HEK293 (cell line): ENCODE measurements around the gene CLIC5.

Experiments
- KLF8 ChIP-seq: fragments of 450-650 bp; formaldehyde crosslinking; IDR thresholded peaks from 2 replicates; pipeline ENCODE4 v1.5.1; 2016; ENCODE audit warnings: missing biosample characterization, missing genetic modification characterization
- YY1 ChIP-seq: fragments of 450-650 bp; formaldehyde crosslinking; IDR thresholded peaks from 2 replicates; pipeline ENCODE4 v1.5.1; 2018; ENCODE audit warnings: missing biosample characterization, missing genetic modification characterization
- ZBTB8A ChIP-seq: fragments of 450-650 bp; formaldehyde crosslinking; IDR thresholded peaks from 2 replicates; pipeline ENCODE4 v1.5.1; 2016; ENCODE audit warnings: missing biosample characterization, missing genetic modification characterization
- ZIC2 ChIP-seq: fragments of 450-650 bp; formaldehyde crosslinking; IDR thresholded peaks from 2 replicates; pipeline ENCODE4 v1.5.1; 2016; ENCODE audit warnings: missing biosample characterization, missing genetic modification characterization
- ZNF311 ChIP-seq: fragments of 450-650 bp; formaldehyde crosslinking; IDR thresholded peaks from 2 replicates; pipeline ENCODE4 v1.5.1; 2017; ENCODE audit warnings: missing biosample characterization, missing genetic modification characterization, borderline replicate concordance
- ZNF549 ChIP-seq: fragments of 450-650 bp; IDR thresholded peaks from 2 replicates; pipeline ENCODE4 v1.5.1; 2018; ENCODE audit warnings: missing biosample characterization, missing genetic modification characterization, mild to moderate bottlenecking, inconsistent platforms, moderate library complexity
- TF ChIP-seq, protein P1 (sequence below): fragments of 450-650 bp; formaldehyde crosslinking; IDR thresholded peaks from 2 replicates; pipeline ENCODE4 v1.5.1; 2016; ENCODE audit warnings: missing biosample characterization, missing genetic modification characterization
- TF ChIP-seq, protein P2 (sequence below): fragments of 450-650 bp; formaldehyde crosslinking; IDR thresholded peaks from 2 replicates; pipeline ENCODE4 v1.5.1; 2016; ENCODE audit warnings: missing biosample characterization, missing genetic modification characterization
- TF ChIP-seq, protein P3 (sequence below): fragments of 450-650 bp; formaldehyde crosslinking; IDR thresholded peaks from 2 replicates; pipeline ENCODE4 v1.5.1; 2017; ENCODE audit warnings: missing biosample characterization, missing genetic modification characterization

DNA sequence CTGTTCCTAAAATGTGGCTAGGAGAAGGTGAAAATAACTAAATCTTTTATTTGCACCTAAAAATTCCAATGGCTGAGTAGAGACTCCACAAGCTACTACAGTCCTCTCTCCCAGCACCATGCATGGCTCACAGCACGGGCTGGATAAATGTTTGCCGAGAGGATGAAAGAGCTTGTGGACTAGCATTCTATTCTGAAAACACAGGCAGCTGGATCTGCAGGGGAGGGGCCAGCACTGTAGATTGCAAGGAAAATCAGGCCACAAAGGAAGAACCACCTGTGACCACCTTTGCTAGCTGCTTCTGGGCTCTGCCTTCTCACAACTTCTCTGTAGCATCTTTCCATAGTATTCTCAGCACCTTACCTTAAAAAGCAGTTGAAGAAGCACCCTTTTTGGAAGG is 46.6 kb downstream of the CLIC5 start:
- TF ChIP-seq, protein P1, sequence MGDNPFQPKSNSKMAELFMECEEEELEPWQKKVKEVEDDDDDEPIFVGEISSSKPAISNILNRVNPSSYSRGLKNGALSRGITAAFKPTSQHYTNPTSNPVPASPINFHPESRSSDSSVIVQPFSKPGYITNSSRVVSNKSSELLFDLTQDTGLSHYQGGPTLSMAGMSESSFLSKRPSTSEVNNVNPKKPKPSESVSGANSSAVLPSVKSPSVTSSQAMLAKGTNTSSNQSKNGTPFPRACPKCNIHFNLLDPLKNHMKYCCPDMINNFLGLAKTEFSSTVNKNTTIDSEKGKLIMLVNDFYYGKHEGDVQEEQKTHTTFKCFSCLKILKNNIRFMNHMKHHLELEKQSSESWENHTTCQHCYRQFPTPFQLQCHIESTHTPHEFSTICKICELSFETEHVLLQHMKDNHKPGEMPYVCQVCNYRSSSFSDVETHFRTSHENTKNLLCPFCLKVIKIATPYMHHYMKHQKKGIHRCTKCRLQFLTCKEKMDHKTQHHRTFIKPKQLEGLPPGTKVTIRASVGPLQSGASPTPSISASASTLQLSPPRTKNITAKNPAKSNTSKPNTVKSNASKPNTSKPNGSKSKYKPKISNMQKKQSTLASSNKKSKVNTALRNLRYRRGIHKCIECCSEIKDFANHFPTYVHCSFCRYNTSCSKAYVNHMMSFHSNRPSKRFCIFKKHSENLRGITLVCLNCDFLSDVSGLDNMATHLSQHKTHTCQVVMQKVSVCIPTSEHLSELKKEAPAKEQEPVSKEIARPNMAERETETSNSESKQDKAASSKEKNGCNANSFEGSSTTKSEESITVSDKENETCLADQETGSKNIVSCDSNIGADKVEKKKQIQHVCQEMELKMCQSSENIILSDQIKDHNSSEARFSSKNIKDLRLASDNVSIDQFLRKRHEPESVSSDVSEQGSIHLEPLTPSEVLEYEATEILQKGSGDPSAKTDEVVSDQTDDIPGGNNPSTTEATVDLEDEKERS (tag by site-specific recombination) = no peak
- TF ChIP-seq, protein P2, sequence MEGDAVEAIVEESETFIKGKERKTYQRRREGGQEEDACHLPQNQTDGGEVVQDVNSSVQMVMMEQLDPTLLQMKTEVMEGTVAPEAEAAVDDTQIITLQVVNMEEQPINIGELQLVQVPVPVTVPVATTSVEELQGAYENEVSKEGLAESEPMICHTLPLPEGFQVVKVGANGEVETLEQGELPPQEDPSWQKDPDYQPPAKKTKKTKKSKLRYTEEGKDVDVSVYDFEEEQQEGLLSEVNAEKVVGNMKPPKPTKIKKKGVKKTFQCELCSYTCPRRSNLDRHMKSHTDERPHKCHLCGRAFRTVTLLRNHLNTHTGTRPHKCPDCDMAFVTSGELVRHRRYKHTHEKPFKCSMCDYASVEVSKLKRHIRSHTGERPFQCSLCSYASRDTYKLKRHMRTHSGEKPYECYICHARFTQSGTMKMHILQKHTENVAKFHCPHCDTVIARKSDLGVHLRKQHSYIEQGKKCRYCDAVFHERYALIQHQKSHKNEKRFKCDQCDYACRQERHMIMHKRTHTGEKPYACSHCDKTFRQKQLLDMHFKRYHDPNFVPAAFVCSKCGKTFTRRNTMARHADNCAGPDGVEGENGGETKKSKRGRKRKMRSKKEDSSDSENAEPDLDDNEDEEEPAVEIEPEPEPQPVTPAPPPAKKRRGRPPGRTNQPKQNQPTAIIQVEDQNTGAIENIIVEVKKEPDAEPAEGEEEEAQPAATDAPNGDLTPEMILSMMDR (tag by site-specific recombination) = no peak
- TF ChIP-seq YY1 (tag by site-specific recombination) = no peak
- TF ChIP-seq, protein P3, sequence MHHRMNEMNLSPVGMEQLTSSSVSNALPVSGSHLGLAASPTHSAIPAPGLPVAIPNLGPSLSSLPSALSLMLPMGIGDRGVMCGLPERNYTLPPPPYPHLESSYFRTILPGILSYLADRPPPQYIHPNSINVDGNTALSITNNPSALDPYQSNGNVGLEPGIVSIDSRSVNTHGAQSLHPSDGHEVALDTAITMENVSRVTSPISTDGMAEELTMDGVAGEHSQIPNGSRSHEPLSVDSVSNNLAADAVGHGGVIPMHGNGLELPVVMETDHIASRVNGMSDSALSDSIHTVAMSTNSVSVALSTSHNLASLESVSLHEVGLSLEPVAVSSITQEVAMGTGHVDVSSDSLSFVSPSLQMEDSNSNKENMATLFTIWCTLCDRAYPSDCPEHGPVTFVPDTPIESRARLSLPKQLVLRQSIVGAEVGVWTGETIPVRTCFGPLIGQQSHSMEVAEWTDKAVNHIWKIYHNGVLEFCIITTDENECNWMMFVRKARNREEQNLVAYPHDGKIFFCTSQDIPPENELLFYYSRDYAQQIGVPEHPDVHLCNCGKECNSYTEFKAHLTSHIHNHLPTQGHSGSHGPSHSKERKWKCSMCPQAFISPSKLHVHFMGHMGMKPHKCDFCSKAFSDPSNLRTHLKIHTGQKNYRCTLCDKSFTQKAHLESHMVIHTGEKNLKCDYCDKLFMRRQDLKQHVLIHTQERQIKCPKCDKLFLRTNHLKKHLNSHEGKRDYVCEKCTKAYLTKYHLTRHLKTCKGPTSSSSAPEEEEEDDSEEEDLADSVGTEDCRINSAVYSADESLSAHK (tag by site-specific recombination) = no peak
- no peak for TF ChIP-seq ZBTB8A (tag by site-specific recombination)
- TF ChIP-seq ZNF311 (tag by site-specific recombination) = no peak
- TF ChIP-seq KLF8 = no peak
- TF ChIP-seq ZNF549 (tag by site-specific recombination) = no peak
- TF ChIP-seq ZIC2 (tag by site-specific recombination) = no peak
